Endodermal cell (in vitro differentiated cells): ENCODE results near the gene DRAXIN. TPM values are rescaled to one million over a fixed set of nuclear protein-coding genes. Genes with fewer than 3 reads are reported as not detected.

Experiments used
- DNase-seq: peaks from one replicate; pipeline ENCODE4 v3.0.0-alpha.2; 2017
- H3K27ac ChIP-seq: 2 replicates; pipeline ENCODE4 v1.5.1; 2013; ENCODE audit warnings: mild to moderate bottlenecking, low read depth, low read length, moderate library complexity
- H3K27me3 ChIP-seq: 2 replicates; pipeline ENCODE4 v1.6.1; 2013; ENCODE audit warnings: mild to moderate bottlenecking, low read length, moderate library complexity; ENCODE audit not compliant: insufficient read depth, control insufficient read depth, poor library complexity, severe bottlenecking
- H3K36me3 ChIP-seq: 2 replicates; pipeline ENCODE4 v1.7.0; 2013; ENCODE audit warnings: mild to moderate bottlenecking, low read length, moderate library complexity; ENCODE audit not compliant: control insufficient read depth, insufficient read depth
- H3K4me1 ChIP-seq: one replicate; pipeline ENCODE4 v1.7.0; 2013; ENCODE audit warnings: low read length; ENCODE audit not compliant: control insufficient read depth, insufficient read depth
- H3K4me3 ChIP-seq: 2 replicates; pipeline ENCODE4 v1.5.1; 2013; ENCODE audit warnings: mild to moderate bottlenecking, low read length, moderate library complexity
- H3K9ac ChIP-seq: 2 replicates; pipeline ENCODE4 v1.6.1; 2013; ENCODE audit warnings: mild to moderate bottlenecking, low read length, moderate library complexity; ENCODE audit not compliant: poor library complexity, severe bottlenecking; ENCODE audit errors: extremely low read depth
- H3K9me3 ChIP-seq: 2 replicates; pipeline ENCODE4 v1.6.1; 2013; ENCODE audit warnings: mild to moderate bottlenecking, low read length, moderate library complexity; ENCODE audit not compliant: control insufficient read depth
- H3K27ac Mint-ChIP-seq: 2 replicates; pipeline ENCODE4 v1.8.0; 2020; ENCODE audit warnings: mixed read lengths
- H3K27me3 Mint-ChIP-seq: 2 replicates; pipeline ENCODE4 v1.8.0; 2021; ENCODE audit warnings: mild to moderate bottlenecking, mixed read lengths; ENCODE audit not compliant: insufficient read depth
- H3K36me3 Mint-ChIP-seq: 2 replicates; pipeline ENCODE4 v1.8.0; 2020; ENCODE audit warnings: low read depth, mixed read lengths
- H3K4me1 Mint-ChIP-seq: 2 replicates; pipeline ENCODE4 v1.8.0; 2020; ENCODE audit warnings: mixed read lengths
- H3K4me3 Mint-ChIP-seq: 2 replicates; pipeline ENCODE4 v1.8.0; 2020; ENCODE audit warnings: mild to moderate bottlenecking, moderate library complexity, mixed read lengths
- H3K9me3 Mint-ChIP-seq: 2 replicates; pipeline ENCODE4 v1.8.0; 2020; ENCODE audit warnings: mild to moderate bottlenecking, mixed read lengths
- CTCF ChIP-seq: fragments of 200-600 bp; sonication (generic); conservative IDR thresholded peaks from 2 replicates; pipeline ENCODE4 v1.5.0; 2021; ENCODE audit warnings: antibody characterized with exemption, mild to moderate bottlenecking
- WGBS, 2 experiments: methylation state at CpG; one replicate each; pipeline versions ENCODE4 v1.1.5 to v1.1.7; 2013; ENCODE audit warnings: missing lambda C conversion rate in 2 of 2, mixed read lengths in 1 of 2; ENCODE audit not compliant: insufficient coverage in 1 of 2, insufficient read length in 1 of 2; 5-methylcytosine and 5-hydroxymethylcytosine counted together
- total RNA-seq, 2 donors: library from RNA; stranded (reverse); fragmentation: NEBNext Ultra II Directional in 1 of 2; extraction: Animal tissue kit (Norgen Biotek cat#: 25700) in 1 of 2; gene quantifications; 2 replicates in 1 of 2; 3 replicates in 1 of 2; pipeline ENCODE4 v1.2.1, GENCODE V29; 2021

The DRAXIN gene
- total RNA-seq, 2 donors from 2014 or later = 5.4 to 6.0 TPM

- Histone ChIP-seq H3K27me3 (no peaks in the 10 kb centered on the region), H3K4me3 (no peak overlapping the region), H3K27ac (no peak overlapping the region), H3K4me1 (no peaks in the 10 kb centered on the region), H3K9ac (no peak overlapping the region), H3K36me3 (no peaks in the 10 kb centered on the region), H3K9me3 (no peaks in the 10 kb centered on the region)
- no peaks in the 10 kb centered on the region for H3K9me3 Mint-ChIP-seq
- peaks cover 6% of the 10 kb centered on the region for H3K36me3 Mint-ChIP-seq
- H3K27ac Mint-ChIP-seq = no peak overlapping the region
- no peak for DNase-seq
- H3K4me1 Mint-ChIP-seq = peaks cover 14% of the 10 kb centered on the region
- no peak overlapping the region for H3K4me3 Mint-ChIP-seq
- peaks cover 1% of the 10 kb centered on the region for H3K27me3 Mint-ChIP-seq
- 86 to 97% methylated on average over 4 to 6 of the region's 6 CpGs for WGBS, 2 experiments
- no peak for TF ChIP-seq CTCF
Measured at GRCh38 chr1:11738783-11739182, 47.3 kb downstream of the DRAXIN start.

- H3K36me3 Mint-ChIP-seq = peaks cover 9% of the 10 kb centered on the region
- no peaks in the 10 kb centered on the region for H3K9me3 Mint-ChIP-seq
- WGBS, 2 experiments = 84 to 87% methylated on average over 13 to 15 of the region's 15 CpGs
- Histone ChIP-seq H3K36me3 (no peaks in the 10 kb centered on the region), H3K27ac (no peak overlapping the region), H3K27me3 (no peaks in the 10 kb centered on the region), H3K9ac (no peak overlapping the region), H3K9me3 (no peaks in the 10 kb centered on the region), H3K4me1 (no peaks in the 10 kb centered on the region), H3K4me3 (no peak overlapping the region)
- TF ChIP-seq CTCF = no peak
- H3K4me3 Mint-ChIP-seq = no peak overlapping the region
- no peak overlapping the region for H3K27ac Mint-ChIP-seq
- no peak for DNase-seq
- peaks cover 14% of the 10 kb centered on the region for H3K4me1 Mint-ChIP-seq
- no peaks in the 10 kb centered on the region for H3K27me3 Mint-ChIP-seq
Measured at GRCh38 chr1:11740258-11741192, 49.0 kb downstream of the DRAXIN start.

DNA sequence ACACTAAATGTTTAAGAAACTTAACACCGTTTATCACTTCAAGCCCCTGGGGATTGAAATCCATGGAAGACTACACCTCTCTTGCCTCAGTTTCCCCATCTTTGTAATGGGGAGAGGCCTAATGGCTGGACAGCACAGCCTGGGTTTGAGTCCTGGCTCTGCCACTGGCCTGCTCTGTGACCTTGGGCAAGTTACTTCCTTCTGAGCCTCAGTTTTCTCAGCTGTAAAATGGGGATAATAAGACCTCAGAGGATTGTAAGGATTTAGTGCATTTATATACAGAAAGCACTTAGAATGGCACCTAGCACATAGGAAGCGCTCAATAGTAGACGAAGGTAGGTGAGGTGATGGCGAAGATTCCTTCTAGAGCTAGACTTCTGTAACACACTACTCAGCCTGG is 50.0 kb downstream of the DRAXIN start:
- no peaks in the 10 kb centered on the region for H3K9me3 Mint-ChIP-seq
- peaks cover 17% of the 10 kb centered on the region for H3K36me3 Mint-ChIP-seq
- 92 to 100% methylated on average over 2 to 4 of the region's 4 CpGs for WGBS, 2 experiments
- no peak overlapping the region for H3K9ac ChIP-seq
- peaks cover 14% of the 10 kb centered on the region for H3K4me1 Mint-ChIP-seq
- peaks cover 5% of the 10 kb centered on the region for H3K36me3 ChIP-seq
- H3K4me3 Mint-ChIP-seq = no peak overlapping the region
- no peaks in the 10 kb centered on the region for H3K27me3 Mint-ChIP-seq
- H3K27ac ChIP-seq = no peak overlapping the region
- no peak for DNase-seq
- no peak overlapping the region for H3K4me3 ChIP-seq
- TF ChIP-seq CTCF = no peak
- H3K4me1 ChIP-seq = no peaks in the 10 kb centered on the region
- H3K27me3 ChIP-seq = no peaks in the 10 kb centered on the region
- H3K27ac Mint-ChIP-seq = no peak overlapping the region
- no peaks in the 10 kb centered on the region for H3K9me3 ChIP-seq
